AG10803 (cell line): ENCODE measurements around the gene TRAF5.

ENCODE experiments used
- DNase-seq: peaks from one replicate; pipeline ENCODE4 v3.0.0; 2010; ENCODE audit warnings: low read depth
- H3K4me3 ChIP-seq: 2 replicates; pipeline ENCODE4 v1.5.1; 2011; ENCODE audit warnings: mild to moderate bottlenecking, low read length, control low read depth
- TF ChIP-seq, protein P1 (sequence below): conservative IDR thresholded peaks from 2 replicates; pipeline ENCODE4 v1.5.1; 2011; ENCODE audit warnings: mild to moderate bottlenecking, low read length, control low read depth, inconsistent platforms

Gene TRAF5

DNA sequence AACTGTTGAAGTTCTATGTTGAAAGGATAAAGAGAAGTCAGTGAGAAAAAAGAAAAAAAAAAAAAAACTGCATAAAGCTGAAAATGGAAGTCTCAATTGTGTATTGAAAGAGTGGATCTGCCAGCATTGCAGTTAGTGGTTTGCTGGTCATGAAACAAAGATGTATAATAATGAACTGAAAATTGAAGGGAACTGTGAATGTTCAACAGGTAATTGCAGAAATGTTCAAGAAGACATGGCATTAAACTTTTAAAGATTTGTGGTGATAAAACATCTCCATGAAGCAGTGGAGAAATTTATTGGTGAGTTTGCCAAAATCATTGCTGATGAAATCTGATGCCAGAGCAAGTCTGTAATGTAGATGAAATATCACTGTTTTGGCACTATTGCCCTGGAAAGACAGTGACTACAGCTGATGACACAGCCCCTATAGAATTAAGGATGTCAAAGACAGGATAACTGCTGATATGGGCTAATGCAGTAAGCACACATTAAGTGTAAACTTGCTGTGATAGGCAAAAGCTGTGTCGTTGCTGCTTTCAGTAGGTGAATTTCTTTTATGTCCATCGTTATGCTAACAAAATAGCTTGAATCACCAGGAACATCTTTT is 94.3 kb downstream of the TRAF5 start:
- TF ChIP-seq, protein P1, sequence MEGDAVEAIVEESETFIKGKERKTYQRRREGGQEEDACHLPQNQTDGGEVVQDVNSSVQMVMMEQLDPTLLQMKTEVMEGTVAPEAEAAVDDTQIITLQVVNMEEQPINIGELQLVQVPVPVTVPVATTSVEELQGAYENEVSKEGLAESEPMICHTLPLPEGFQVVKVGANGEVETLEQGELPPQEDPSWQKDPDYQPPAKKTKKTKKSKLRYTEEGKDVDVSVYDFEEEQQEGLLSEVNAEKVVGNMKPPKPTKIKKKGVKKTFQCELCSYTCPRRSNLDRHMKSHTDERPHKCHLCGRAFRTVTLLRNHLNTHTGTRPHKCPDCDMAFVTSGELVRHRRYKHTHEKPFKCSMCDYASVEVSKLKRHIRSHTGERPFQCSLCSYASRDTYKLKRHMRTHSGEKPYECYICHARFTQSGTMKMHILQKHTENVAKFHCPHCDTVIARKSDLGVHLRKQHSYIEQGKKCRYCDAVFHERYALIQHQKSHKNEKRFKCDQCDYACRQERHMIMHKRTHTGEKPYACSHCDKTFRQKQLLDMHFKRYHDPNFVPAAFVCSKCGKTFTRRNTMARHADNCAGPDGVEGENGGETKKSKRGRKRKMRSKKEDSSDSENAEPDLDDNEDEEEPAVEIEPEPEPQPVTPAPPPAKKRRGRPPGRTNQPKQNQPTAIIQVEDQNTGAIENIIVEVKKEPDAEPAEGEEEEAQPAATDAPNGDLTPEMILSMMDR, result no peak
- DNase-seq, result peak; percentile 64
- no peak overlapping the region for H3K4me3 ChIP-seq

DNA sequence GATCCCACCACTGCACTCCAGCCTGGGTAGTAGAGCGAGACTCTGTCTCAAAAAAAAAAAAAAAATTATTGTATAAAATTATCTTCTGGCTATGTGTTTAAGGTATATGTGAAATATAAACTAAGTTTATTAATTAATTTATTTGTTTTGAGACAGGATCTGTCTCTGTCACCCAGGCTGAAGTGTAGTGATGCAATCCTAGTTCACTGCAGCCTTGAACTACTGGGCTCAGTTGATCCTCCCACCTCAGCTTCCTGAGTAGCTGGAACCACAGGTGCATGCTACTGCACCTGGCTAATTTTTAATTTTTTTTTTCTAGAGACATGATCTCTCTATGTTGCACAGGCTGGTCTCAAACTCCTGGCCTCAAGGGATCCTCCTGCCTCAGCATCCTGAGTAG is 97.4 kb downstream of the TRAF5 start:
- DNase-seq, result no peak
- TF ChIP-seq, protein P1, result no peak
- no peak overlapping the region for H3K4me3 ChIP-seq
